Activated CD4-positive, alpha-beta T cell treated with anti-CD3 and anti-CD28 coated beads, Interleukin-2, amount 50 U/mL, for 48 hours (primary cell): ENCODE data around the gene NME3.

Source experiments
- DNase-seq, 2 experiments: peaks; one replicate each; pipeline ENCODE4 v3.0.0-alpha.2; 2020

Gene NME3

DNA sequence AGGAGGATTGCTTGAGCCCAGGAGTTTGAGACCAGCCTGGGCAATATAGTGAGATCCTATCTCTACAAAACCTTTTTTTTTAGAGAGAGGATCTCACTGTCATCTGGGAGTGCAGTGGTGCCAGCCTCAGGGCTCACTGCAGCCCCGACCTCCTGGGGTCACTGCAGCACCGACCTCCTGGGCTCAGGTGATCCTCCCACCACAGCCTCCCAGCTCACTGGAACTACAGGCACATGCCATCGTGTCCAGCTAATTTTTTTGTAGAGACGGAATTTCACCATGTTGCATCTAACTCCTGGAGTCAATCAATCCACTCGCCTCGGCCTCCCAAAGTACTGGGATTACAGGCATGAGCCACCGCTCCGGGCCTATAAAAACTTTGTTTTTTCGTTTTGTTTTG lies 50.0 kb downstream of the NME3 start:
- no peak for DNase-seq
